ENCODE results near the gene FIG4. TPM values are rescaled to one million over a fixed set of nuclear protein-coding genes. Genes with fewer than 3 reads are reported as not detected.

The FIG4 gene
- total RNA-seq, 1 experiment from 2014 or later: 23.1 TPM

DNA sequence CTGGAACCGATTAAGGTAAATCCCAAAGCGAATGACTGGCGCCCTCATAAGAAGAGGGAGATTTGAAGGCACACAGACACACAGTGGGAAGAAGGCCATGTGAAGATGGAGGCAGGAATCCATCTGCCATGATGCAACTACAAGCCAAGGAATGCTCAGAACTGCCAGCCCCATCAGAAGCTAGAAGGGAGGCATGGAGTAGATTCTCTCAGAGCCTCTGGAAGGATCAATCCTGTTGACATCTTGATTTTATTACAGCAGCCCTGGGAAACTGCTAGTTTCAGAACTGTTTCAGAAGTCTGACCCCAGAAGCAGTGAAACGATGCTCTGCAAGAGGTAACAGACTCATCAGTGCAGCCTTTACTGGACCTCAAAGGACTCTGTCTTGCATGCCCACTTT is 183.5 kb downstream of the FIG4 start:
- Histone ChIP-seq H2AK5ac (ENCODE audit: insufficient read length, low read length) (no peak overlapping the region), H2BK20ac (ENCODE audit: low read depth, low read length, poor library complexity, severe bottlenecking) (no peak overlapping the region), H3K27ac (ENCODE audit: insufficient read length, low read depth, low read length) (no peak overlapping the region), H2BK120ac (ENCODE audit: low read depth, low read length, poor library complexity, severe bottlenecking) (no peak overlapping the region), H3K4ac (ENCODE audit: low read depth, low read length) (no peak overlapping the region), H2BK5ac (ENCODE audit: insufficient read length, low read length) (no peak overlapping the region), H3K14ac (ENCODE audit: insufficient read depth, low read length) (no peak overlapping the region), H3K27me3 (ENCODE audit: insufficient read depth, low read length) (no peaks in the 10 kb centered on the region), H4K20me1 (ENCODE audit: control insufficient read depth, insufficient read depth, insufficient read length) (no peaks in the 10 kb centered on the region), H3K23ac (ENCODE audit: insufficient read length, low read depth, low read length) (no peak overlapping the region), H3K79me1 (ENCODE audit: insufficient read depth, low read depth, low read length, poor library complexity, severe bottlenecking) (no peaks in the 10 kb centered on the region), H3K56ac (ENCODE audit: insufficient read length, low read depth, low read length) (no peak overlapping the region), H4K8ac (replicated peaks; ENCODE audit: insufficient read length, low read depth, low read length) (no peak overlapping the region), H3K79me2 (ENCODE audit: insufficient read depth, low read length) (no peaks in the 10 kb centered on the region), H3K18ac (ENCODE audit: insufficient read length, low read depth, low read length) (no peak overlapping the region), H2AFZ (ENCODE audit: low read length) (no peak overlapping the region), H3K4me2 (ENCODE audit: insufficient read depth, insufficient read length, low read length) (no peak overlapping the region), H3T11ph (ENCODE audit: low read length) (no peak overlapping the region), H4K5ac (ENCODE audit: insufficient read length, low read depth, low read length) (no peak overlapping the region), H3K23me2 (ENCODE audit: insufficient read length, low read depth, low read length, poor library complexity, severe bottlenecking) (no peaks in the 10 kb centered on the region), H2BK15ac (ENCODE audit: low read depth, low read length) (no peak overlapping the region), H3K9me3 (ENCODE audit: control insufficient read depth, low read depth, low read length) (no peaks in the 10 kb centered on the region), H3K4me1 (ENCODE audit: insufficient read depth, low read length) (peaks cover 3% of the 10 kb centered on the region; the same call in 1 of the 2 replicates), H2BK12ac (ENCODE audit: insufficient read length, low read depth, low read length) (no peak overlapping the region), H3K9ac (ENCODE audit: extremely low read depth, insufficient read length, low read length) (no peak overlapping the region), H4K91ac (ENCODE audit: insufficient read length, low read depth, low read length) (no peak overlapping the region)
- TF ChIP-seq, protein P1, sequence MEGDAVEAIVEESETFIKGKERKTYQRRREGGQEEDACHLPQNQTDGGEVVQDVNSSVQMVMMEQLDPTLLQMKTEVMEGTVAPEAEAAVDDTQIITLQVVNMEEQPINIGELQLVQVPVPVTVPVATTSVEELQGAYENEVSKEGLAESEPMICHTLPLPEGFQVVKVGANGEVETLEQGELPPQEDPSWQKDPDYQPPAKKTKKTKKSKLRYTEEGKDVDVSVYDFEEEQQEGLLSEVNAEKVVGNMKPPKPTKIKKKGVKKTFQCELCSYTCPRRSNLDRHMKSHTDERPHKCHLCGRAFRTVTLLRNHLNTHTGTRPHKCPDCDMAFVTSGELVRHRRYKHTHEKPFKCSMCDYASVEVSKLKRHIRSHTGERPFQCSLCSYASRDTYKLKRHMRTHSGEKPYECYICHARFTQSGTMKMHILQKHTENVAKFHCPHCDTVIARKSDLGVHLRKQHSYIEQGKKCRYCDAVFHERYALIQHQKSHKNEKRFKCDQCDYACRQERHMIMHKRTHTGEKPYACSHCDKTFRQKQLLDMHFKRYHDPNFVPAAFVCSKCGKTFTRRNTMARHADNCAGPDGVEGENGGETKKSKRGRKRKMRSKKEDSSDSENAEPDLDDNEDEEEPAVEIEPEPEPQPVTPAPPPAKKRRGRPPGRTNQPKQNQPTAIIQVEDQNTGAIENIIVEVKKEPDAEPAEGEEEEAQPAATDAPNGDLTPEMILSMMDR (conservative IDR thresholded peaks at IDR 0.05): no peak
- peaks cover 2% of the 10 kb centered on the region for H3K27me3 Mint-ChIP-seq (ENCODE audit: low read depth)
- H3K4me3 Mint-ChIP-seq: no peak overlapping the region
- H3K4me1 Mint-ChIP-seq: peaks cover 23 to 24% of the 10 kb centered on the region in 2 experiments
- peaks cover 0 to 17% (median 9%) of the 10 kb centered on the region in 3 experiments; a peak in 4 of 7 replicates for H3K36me3 Mint-ChIP-seq (ENCODE audit: insufficient read depth in 1 of 3, low read depth in 3 of 3)
- peak overlapping the region in 1 of 3 experiments; percentile 4; a peak in 1 of 7 replicates for H3K27ac Mint-ChIP-seq
- WGBS (ENCODE audit: extremely low coverage, insufficient read length, low lambda C conversion rate): no CpG with 5 or more reads among the region's 4 CpGs
- H3K9me3 Mint-ChIP-seq: peaks cover 8 to 9% of the 10 kb centered on the region in 2 experiments; a peak in 4 of 5 replicates
- DNase-seq: no peak

Other genes starting within 250 kb of the FIG4 start
- gene MICAL1, start 235.5 kb upstream of the FIG4 start, total RNA-seq (2021): 84.9 and 92.9 TPM in 2 replicates
- gene ZBTB24, start 208.1 kb upstream of the FIG4 start, total RNA-seq (2021): 25.6 and 27.3 TPM in 2 replicates
- 2.3 and 3.0 TPM in 2 replicates for gene AK9, start 94 bp upstream of the FIG4 start, total RNA-seq (2021)